Mucosa of stomach (tissue), 1 donor: ENCODE measurements around the gene TMEM259.

Experiments
- H3K27me3 ChIP-seq: one replicate; pipeline ENCODE4 v1.7.0; 2013; ENCODE audit warnings: mild to moderate bottlenecking, low read length; ENCODE audit not compliant: control insufficient read depth, insufficient read depth
- H3K36me3 ChIP-seq: one replicate; pipeline ENCODE4 v1.7.0; 2013; ENCODE audit warnings: low read length; ENCODE audit not compliant: control insufficient read depth, insufficient read depth
- H3K4me1 ChIP-seq: one replicate; pipeline ENCODE4 v1.7.0; 2013; ENCODE audit warnings: mild to moderate bottlenecking, low read length; ENCODE audit not compliant: control insufficient read depth, insufficient read depth
- H3K4me3 ChIP-seq: one replicate; pipeline ENCODE4 v1.7.0; 2013; ENCODE audit warnings: low read length
- H3K9ac ChIP-seq: one replicate; pipeline ENCODE4 v1.7.0; 2013; ENCODE audit warnings: mild to moderate bottlenecking, low read length, moderate library complexity
- H3K9me3 ChIP-seq: one replicate; pipeline ENCODE4 v1.7.0; 2013; ENCODE audit warnings: mild to moderate bottlenecking, low read length, moderate library complexity; ENCODE audit not compliant: control insufficient read depth
- donor health status: Pancreatic carcinoma.

The TMEM259 gene

DNA sequence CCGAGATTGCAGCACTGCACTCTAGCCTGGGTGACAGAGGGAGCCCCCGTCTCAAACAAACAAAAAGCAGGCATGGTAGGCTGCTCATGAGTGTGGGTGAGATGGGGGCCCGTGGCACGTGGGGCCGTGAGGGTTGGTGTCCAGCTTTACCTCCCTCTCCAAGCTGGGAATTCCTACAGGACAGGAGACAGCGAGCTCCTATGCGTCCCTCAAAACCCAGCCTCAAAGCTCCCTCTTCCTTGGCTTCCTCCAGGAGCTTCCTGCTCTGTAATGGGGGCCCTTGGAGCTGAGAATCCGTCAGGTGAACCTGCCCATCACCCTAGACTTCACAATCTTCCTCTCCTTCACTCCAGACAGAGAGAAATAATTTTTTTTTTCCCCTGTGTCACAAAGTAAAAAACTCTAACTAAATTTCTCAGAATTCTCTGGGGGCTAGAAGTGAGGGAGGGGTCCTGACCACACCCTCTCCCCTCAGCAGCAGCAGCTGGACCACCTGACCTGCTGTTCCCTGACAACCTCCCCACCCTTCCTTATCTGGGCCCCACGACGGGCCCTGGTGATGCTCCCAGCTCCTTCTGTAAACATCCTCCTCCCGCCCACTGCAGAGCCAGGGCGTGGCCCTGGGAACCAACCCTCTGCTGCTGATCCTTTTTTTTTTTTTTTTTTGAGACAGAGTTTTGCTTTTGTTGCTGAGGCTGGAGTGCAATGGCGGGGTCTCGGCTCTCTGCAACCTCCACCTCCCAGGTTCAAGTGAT lies 58.9 kb downstream of the TMEM259 start:
- Histone ChIP-seq H3K4me3 (no peak overlapping the region), H3K4me1 (peaks cover 13% of the 10 kb centered on the region)

DNA sequence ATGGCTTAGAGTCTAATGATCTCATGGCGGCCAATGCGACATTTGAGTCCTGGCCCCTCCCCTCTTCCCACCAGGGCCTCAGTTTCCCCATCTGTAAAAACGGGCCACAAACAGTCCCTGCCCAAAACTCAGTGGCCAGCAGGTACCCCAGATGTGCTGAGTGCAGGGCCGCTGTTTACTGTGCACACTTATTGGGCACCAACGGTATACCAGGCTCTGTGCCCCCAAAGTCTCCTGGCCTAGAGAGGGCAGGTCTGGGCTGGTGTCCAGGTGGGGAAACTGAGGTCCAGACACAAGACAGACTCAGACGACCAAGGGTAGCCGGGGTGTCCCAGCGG lies 60.4 kb downstream of the TMEM259 start:
- H3K4me1 ChIP-seq: peaks cover 13% of the 10 kb centered on the region
- H3K27me3 ChIP-seq: peaks cover 4% of the 10 kb centered on the region
- no peaks in the 10 kb centered on the region for H3K36me3 ChIP-seq
- H3K4me3 ChIP-seq: no peak overlapping the region
- no peaks in the 10 kb centered on the region for H3K9me3 ChIP-seq
- H3K9ac ChIP-seq: no peak overlapping the region

More for the DNA sequence above, 58.9 kb downstream of the TMEM259 start:
- no peak overlapping the region for H3K9ac ChIP-seq
- no peaks in the 10 kb centered on the region for H3K27me3 ChIP-seq
- H3K9me3 ChIP-seq: no peaks in the 10 kb centered on the region
- H3K36me3 ChIP-seq: no peaks in the 10 kb centered on the region

DNA sequence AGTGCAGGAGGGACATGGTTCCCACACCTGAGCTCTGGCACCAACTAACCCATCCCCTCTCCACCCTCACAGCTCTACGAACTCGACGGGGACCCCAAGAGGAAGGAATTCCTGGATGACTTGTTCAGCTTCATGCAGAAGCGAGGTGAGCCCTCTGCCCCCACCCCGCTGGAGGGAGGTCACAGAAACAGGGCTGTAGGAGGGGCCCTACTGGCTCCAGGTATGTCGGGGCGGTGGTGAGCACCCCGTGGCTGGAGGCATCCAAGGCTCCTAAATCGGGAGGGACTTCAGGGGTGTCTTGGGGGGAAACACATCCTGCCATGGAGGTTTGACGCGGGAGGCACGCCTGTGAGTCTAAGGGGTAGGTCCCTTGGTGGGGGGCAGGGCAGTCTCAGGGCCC lies 60.9 kb downstream of the TMEM259 start:
- peaks cover 13% of the 10 kb centered on the region for H3K4me1 ChIP-seq
- H3K4me3 ChIP-seq: no peak overlapping the region

More for the DNA sequence above, 60.9 kb downstream of the TMEM259 start:
- H3K9ac ChIP-seq: no peak overlapping the region
- no peaks in the 10 kb centered on the region for H3K36me3 ChIP-seq
- peaks cover 4% of the 10 kb centered on the region for H3K27me3 ChIP-seq
- no peaks in the 10 kb centered on the region for H3K9me3 ChIP-seq
